ENCODE results near the gene ADRB1.

Gene ADRB1

DNA sequence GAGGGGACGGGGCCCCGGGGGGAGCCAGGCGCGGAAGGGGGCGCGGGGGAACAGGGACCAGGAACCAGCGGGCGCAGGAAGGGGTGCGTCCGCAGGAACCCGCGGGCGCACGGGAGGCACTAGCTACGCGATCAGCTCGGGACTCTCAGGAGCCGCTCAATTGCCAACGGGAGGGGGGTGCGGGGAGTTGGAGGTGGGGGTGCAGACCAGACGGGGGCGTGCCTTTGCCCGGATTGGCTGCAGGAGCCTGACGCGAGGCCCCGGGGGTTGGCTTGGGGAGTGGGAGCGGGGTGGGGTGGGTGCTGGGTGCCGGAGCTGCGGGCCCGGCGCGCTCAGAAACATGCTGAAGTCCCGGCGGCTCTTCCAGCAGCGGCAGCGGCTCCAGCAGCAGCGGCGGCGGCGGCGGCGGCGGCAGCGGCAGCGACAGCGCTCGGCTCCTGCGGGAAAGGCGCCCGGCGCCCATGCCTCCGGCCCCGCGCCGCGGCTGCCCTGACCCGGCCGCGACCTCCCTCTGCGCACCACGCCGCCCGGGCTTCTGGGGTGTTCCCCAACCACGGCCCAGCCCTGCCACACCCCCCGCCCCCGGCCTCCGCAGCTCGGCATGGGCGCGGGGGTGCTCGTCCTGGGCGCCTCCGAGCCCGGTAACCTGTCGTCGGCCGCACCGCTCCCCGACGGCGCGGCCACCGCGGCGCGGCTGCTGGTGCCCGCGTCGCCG, at the start of gene ADRB1:
ADRB1 (plus strand) TSS at position 335 of the 715 bp plus-strand sequence; CDS start at position 602, 267 bp downstream.
- DNase-seq: peak; percentile 12

DNA sequence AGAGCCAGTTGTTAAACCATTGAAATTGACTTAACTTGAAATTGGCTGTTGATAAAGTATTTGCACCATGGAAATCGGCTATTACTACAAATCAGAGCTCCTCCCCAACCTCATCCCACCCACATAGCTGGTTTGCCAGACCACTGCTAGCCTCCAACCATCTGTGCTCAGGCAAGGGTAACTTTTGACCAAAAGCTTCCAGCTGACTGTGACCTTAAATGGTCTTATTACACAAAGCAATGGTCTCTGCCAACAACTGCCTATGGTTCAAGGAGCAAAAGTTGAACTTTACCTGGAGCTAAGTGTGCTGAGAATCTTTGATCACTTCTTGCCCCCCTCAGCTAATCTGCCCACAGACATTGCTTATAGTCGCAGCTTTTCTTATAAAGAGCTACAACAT, 48.5 kb upstream of the ADRB1 start:
- no peak for DNase-seq

DNA sequence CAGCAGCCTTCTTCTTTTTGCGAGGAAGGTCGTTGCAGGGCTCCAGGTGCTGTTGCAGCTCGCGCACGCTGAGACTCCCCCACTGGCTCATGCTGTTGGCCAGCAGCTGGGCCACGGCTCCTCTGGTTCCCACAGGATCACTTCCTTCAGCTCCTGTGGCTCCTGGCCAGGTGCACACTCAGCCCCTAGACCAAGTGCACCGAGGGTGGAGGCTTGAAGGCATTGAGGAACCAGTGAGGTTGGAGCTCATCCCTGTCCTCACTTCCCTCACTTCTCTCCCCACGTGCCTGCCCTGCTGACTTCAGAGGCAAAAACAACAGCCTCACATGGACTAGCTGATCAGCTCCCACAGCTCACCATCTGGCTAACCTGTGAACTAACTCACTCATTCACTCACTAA, 46.2 kb upstream of the ADRB1 start:
- no peak for DNase-seq

DNA sequence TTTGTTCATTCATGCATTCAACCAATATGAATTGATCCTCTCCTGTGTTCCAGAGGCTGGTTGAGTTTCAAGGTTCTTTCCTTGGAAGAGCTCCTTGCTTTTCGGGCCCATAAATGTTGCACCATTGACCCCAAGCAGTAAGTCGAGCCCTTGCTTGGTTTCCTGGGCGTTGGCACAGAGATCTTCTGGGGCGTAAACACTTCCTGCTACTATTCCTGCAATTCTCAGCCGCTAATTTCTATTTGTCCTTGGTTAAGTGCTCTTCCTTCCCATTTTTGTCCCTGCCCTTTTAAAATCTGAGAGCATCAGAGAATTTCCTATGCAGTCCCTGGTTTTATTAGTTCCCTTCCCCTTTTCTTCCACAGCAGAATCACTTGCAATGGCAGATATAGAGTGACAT, 44.1 kb upstream of the ADRB1 start:
- no peak for DNase-seq

DNA sequence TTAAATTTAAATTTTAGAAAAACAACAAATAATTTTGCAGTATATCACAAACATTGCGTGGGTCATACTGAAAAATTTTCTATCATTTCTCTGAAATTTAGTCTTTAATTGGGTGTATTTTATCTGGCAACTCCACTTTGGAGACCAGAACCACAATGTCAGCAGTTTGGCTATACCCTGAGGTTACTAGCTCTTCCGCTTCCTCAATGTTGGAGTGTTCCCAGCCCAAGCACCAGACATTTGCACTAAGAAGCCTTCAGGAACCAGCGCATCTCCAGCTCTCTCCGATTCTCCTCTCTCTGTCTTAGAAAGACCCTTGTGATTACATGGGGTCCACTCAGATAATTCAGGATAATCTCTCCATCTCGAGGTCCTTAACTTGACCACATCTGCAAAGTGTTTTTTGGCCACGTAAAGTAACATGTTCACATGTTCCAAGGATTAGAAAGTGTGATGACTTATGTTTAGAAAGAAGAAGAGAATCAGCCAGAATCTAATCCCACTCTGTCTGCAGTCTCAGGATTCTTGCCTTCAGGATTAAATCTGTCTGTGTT, 43.1 kb upstream of the ADRB1 start:
- DNase-seq: no peak

DNA sequence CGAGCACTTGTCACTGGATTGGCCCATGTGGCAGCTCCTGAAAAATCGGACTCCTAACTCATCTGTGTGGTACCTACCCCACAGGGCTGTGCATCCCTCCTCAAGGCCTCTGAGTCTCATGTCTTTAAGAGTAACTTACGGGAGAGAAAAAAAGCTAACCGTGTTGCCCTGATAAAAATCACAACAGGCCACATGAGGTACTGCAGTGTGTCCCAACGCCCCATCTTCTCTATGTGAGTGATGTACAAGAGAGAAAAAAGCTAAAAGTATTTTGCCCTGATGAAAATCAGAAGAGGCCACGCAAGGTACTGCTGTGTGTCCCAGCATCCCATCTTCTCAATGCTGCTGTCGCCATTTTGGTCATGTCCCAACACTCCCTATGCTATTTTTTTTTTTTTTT, 41.2 kb upstream of the ADRB1 start:
- no peak for DNase-seq

DNA sequence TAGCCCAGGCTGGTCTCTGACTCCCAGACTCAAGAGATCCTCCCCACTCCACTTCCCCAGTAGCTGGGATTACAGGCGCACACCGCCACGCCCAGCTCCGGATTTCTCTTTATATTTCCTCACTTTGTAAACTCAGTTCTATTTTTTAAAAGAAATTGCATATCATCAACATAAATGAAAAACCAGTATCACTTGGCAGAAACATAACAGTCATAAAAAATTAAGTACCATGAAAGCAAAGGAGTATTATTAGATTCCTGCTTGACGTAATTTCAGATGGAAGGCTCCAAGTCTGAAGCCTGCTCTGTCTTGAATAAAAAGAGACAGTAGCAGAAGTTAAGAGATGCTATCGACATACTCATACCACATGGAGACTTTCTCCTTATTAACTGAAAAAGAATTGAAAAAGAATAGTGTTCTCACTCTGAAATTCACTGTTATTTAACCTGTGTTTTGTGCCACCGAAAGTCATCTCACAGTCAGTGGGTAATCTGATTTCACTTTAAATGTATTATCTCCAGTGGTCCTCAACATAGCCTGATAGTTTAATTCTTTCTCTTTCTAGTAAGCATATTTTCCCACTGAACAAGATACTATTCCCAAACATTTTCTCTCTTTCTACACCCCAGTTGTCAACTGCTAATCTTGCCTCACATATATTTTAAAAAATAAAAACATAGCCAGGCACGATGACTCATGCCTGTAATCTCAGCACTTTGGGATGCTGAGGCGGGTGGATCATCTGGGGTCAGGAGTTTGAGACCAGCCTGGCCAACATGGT, 40.3 kb upstream of the ADRB1 start:
- DNase-seq: no peak

DNA sequence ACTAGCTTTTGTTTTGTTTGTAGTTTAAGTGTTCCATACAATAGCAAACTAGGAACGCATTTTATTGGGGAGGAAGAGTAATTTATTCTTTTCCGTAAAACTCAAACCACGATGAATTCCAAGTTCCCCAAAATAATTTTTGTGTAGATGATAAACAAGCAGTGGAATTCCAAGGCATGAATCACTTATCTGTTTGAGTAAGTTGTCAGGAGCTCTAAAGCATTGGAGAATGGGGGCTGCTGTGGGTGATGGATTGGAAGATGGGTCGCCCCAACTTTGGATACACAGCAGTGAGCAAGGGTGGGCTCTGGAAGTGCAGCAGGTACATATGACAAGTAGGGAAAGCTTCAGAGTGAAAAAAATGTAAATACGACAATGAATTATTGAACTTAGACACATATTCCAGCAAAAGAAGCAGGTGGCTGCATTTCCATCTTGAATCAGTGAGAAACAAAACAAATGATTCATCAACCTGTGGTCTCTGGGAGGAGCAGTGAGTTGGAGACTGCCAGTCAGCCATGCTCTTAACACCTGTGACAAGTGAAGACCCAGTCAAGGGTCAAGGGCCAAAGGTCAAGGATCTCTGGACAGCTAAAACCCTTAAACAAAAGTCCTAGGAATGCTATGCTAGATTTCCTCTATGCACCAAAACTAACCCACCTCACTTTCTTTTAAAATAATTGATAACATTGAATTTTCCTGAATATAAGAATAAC, 34.2 kb upstream of the ADRB1 start:
- DNase-seq: no peak

DNA sequence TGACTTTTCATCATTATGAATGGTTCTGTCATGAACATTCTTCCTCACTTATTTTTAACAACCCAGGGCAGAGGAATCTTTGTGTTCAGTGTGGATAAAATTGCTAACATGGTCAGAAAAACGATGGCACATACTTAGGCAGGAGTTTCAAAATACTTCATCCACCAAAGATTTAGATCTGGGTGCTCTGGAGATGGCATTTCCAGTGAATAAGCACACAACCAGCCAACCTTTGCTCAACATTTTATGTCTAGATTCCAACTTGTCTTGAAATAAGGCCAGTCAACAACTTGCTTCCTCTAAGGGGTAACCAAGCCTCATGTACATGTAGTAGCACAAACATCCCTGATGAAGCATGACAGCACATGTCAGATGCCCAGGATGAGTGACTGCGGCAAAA, 33.4 kb upstream of the ADRB1 start:
- DNase-seq: no peak

DNA sequence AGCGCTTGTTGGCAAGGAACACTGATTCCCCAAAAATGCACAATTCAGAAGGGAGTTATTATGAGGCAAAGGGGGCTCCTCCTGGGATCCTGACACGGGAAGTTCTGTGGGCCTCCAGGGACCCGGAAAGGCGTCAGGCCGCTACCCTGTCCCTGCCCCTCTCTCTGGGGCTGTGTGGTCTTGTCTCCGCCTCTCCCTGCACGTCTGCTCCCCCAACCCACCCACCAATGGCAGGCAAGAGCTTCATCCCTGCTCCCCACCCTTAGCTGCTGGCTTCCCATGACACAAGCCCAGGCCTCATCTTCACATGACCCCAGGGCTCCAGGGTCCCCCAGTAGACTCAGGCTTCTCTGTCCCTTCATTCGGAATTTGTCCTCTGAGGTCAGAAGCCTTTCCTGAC, 31.0 kb upstream of the ADRB1 start:
- DNase-seq: no peak

DNA sequence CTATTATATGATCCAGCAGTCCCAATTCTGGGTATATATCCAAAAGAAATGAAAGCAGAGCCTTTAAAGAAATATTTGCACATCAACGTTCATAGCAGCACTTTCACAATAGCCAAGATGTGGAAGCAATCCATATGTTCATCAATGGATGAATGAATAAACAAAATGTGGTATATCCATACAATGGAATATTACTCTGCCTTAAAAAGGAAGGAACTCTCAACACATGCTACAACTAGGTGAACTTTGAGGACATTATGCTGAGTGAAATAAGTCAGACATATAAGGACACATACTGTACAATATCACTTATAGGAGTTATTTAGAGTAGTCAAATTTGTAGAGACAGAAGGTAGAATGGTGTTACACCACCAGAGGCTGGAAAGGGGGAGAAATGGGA, 28.0 kb upstream of the ADRB1 start:
- DNase-seq: no peak

DNA sequence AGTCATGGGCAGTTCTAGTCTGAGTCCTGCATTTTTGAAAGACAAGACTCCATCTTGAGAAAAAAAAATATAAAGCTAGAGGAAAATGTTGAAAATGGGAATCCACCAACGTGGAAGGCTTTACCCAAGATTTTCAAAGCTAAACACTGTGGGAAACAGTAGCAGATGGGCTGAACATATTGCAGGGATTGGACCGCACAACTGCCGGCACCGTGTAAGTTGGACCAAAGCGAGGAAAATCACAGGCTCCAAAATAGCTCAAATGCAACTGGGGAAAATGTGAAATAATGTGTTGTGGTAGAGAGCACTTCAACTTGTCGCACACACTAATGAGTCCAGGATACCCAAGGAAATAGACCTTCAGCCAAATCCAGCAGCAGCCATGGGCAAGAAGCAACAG, 26.4 kb upstream of the ADRB1 start:
- no peak for DNase-seq

DNA sequence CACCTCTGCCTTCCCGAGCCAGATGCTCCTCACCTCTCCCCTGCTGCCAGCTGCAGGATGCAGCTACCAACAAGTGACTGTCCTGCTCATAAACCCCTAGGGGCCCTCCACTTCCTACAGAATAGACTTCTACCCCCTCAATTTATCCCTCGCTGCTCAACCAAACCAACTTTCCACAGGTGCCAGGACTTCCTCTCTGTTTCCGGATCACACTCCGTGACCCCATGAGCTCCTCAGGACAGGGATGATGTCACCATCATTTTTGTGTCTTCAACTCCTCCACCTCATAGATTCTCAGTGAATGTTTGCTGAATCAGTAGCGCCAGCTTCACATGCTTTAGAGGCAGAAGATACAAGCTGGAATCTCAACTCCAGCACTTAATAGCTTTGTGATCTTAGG, 25.8 kb upstream of the ADRB1 start:
- DNase-seq: no peak

DNA sequence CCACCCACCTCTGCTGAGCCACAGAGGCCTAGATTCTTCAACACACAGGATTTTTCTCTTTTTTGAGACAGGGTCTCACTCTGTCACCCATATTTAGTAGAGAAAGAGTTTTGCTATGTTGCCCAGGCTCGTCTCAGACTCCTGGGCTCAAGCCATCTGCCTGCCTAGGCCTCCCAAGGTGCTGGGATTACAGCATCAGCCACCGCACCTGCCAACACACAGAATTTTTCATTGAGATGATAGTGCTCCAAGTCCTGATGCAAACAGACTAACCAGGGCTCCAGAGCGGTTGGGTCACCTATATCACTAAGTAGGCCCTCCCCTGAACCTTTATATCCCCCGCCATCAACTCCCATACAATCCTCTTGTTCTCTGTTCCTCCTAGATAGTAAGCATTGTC, 24.4 kb upstream of the ADRB1 start:
- no peak for DNase-seq

DNA sequence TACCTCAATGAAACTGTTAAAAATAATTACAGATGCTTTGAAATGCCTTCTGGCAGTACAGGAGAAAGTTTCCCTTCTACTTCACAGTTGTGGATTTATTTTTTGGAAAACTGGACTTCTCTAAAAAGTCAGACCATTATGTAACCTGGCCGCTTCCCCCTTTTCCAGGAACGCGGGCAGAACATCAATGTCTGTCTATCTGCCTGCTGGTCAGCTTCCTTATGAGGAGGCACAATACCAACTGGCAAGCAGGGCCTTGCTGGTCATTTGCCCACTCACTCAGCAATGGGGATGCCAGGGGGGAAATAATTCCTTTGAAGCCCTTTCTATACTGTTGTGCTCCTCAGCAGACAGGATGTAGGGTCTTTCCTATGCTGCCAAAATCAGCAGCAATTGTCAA, 22.5 kb upstream of the ADRB1 start:
- no peak for DNase-seq

DNA sequence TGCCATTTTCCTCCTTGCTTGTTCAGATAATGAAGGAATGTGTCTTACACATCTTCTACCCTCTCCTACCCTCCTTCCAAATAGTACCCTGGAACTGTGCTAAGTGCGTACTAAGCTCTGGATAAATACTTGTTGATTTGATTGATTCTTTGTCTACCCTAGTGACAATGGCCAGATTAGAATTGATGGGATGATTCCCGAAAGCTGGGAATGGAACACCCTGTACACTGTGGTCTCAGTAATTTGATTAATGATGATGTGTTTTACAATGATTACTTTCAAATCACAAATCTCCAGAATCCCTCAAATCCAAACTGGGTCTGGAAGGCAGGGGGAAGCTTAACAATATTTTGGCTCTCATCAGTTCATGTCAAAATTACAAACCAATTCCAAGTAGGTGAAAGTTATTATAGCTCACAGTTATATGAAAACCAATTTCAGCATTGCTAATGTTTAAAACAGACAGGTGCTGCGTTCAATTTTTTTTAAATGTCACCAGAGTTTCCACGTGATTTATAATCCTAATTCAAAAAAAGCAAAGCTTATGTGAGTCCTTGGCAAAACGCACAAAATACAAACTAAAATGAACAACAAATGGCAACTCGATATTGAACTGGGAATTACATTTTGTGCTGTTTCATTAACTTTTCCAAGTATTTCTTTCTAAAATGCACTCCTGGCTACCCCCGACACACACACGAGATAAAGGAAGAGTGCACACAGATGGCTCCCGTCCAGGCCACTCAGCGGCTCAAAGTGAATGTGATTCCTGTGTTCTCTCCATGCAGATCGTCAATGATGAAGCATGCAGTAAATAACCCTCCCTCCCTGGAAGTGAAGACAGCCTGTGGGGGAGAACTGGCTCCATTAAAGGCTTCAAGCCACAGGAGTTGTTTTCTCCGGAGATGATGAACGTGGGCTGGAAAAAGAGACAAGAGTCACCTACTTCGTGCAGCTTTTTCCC, 21.7 kb upstream of the ADRB1 start:
- DNase-seq: no peak

DNA sequence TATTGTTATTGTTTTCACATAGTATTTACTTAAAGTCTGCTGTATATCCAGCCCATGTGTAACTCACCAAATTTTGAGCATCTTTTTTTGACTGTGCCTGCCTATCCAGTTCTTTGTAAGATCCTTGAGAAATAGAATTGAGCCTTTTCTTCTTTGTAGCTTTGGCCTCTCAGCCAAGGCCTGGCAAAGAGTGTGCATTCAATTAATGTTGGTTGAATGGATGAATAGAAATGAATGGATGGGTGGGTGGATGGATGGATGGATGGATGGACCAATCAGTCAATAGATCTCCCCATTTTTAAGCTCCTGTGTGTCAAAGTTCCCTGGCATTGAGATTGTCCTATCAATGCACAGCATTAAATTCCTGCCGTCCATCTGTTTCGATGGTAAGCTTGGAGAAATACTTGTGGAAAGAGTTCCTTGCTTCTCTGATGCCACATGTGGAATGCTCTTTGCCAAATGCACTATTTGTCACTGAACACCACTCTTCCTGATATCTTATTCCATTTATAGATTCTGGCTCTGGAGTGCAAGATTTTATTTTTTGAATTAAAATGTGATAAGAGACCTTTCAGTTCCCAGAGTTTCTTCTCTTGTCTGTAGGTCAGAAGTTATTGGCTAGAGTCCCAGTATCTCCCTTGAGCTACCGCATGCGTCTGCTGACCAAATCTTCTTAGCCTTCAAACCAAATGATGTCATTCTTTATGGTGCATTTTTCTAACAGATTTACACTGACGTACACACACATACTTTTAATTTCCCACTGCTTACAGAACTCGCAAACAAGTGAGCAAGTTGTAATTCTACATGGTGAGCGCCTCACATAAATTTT, 20.7 kb upstream of the ADRB1 start:
- no peak for DNase-seq

DNA sequence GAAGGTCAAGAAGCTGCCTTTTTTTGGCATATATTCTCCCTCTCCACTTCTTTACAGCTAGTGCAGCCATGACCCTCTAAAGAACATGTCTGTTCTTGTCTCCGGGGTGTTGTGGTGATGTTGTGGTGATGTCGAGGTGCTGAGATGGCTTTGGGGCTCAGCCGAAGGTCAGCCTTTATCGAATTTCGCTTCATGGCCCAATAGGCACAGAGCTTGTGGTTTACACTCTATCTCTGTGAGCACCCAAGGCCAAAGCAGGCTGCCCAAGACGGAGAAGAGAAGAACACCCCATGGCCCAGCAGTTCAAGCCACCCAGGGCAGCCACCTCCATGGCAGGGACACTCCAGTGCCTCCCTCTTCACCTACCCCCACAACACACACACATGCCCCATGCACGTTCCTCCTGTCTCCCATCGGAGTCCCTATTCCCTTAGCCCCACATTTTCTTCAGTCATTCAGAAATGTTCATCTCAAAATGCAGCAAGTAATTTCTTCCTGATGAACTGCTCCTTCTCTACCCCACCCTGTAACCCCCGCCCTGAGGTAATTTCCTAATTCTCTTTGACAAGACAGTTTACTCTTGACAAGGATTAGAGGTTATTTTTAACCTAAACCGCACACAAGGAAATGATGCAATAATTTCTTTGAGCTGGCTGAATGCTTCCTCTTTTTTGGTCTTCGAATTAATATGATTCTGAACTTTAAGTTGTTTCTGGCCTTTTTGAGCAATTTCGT, 18.6 kb upstream of the ADRB1 start:
- DNase-seq: no peak

DNA sequence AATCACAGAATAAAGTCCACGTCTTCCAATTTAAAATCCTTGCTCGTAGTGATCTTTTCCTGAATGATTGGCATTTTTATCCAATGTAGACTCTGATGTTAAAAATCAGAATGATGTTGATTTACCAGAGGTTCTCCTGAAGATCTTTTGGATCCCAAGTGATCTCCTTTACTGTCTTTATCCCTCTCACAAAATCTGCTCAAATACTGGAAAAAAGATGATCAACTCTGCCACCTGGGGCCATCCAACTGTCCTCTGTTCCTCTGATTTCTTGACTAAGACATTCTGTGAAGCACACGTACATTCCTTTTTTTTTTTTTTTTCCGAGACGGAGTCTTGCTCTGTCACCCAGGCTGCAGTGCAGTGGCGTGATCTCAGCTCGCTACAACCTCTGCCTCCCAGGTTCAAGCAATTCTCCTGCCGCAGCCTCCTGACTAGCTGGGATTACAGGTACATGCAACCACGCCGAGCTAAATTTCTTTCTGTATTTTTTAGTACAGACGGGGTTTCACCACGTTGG, 18.0 kb upstream of the ADRB1 start:
- no peak for DNase-seq
